Right renal cortex interstitium (tissue), 3 donors: ENCODE measurements around the gene SMPD4. TPM values are rescaled to one million over a fixed set of nuclear protein-coding genes. Genes with fewer than 3 reads are reported as not detected.
A peak's percentile ranks its signal among the peaks of the same experiment; 100 is the strongest.
"Not testable (repeated sequence)": the region's sequence is repeated elsewhere in the genome, so short reads cannot be mapped to it uniquely, and the experiment has no call there.

ENCODE experiments used
- DNase-seq, 3 donors: peaks; one replicate each; pipeline ENCODE4 v3.0.0-alpha.2; 2013; ENCODE audit warnings: low read depth in 3 of 3, low spot score in 2 of 3
- polyA plus RNA-seq, 3 donors: library from polyadenylated mRNA; unstranded; fragments of 120-200 nt; gene quantifications; one replicate each; pipeline ENCODE4 v1.2.1, GENCODE V29; 2013; ENCODE audit not compliant: insufficient read length in 3 of 3

Gene SMPD4
- polyA plus RNA-seq, 3 donors = 47.4 to 60.0 (median 56.1) TPM

GRCh38 chr2:130141645-130142370, 39.6 kb downstream of the SMPD4 start:
- not testable (repeated sequence) for DNase-seq

GRCh38 chr2:130141002-130141401, 40.4 kb downstream of the SMPD4 start:
- not testable (repeated sequence) for DNase-seq

- not testable (repeated sequence) for DNase-seq
These were observed 40.9 kb downstream of the SMPD4 start for GRCh38 chr2:130140516-130140915.

- DNase-seq = not testable (repeated sequence)
These were observed 41.8 kb downstream of the SMPD4 start for GRCh38 chr2:130139331-130140280.

GRCh38 chr2:130138841-130139251, 42.6 kb downstream of the SMPD4 start:
- not testable (repeated sequence) for DNase-seq

- not testable (repeated sequence) for DNase-seq
These were observed 43.1 kb downstream of the SMPD4 start for GRCh38 chr2:130138326-130138725.

GRCh38 chr2:130137118-130137517, 44.3 kb downstream of the SMPD4 start:
- not testable (repeated sequence) for DNase-seq

- not testable (repeated sequence) for DNase-seq
These were observed 44.9 kb downstream of the SMPD4 start for GRCh38 chr2:130136546-130136945.

GRCh38 chr2:130135692-130136541, 45.5 kb downstream of the SMPD4 start:
- no peak for DNase-seq

GRCh38 chr2:130129120-130129829, 52.1 kb downstream of the SMPD4 start, which contains the start of gene POTEF:
POTEF (minus strand) TSS chr2:130129222; CDS start chr2:130120515, 8,707 bp downstream.
- DNase-seq = not testable (repeated sequence)

- DNase-seq = not testable (repeated sequence)
These were observed 52.9 kb downstream of the SMPD4 start for GRCh38 chr2:130128464-130128863.

- DNase-seq = not testable (repeated sequence)
These were observed 53.7 kb downstream of the SMPD4 start for GRCh38 chr2:130127726-130128125.

- DNase-seq = not testable (repeated sequence)
These were observed 60.5 kb downstream of the SMPD4 start for GRCh38 chr2:130120924-130121323.

GRCh38 chr2:130102597-130103363, 78.6 kb downstream of the SMPD4 start:
- DNase-seq = peak in 1 of 3 donors; percentile 7

Other genes with a start within 250 kb of the SMPD4 start
- 1 to 10 TPM in 1 of 3 donors, under 1 TPM in 1, not detected in 1; 0.64 to 1.3 TPM for gene RAB6C, start 201.9 kb downstream of the SMPD4 start, polyA plus RNA-seq
- under 1 TPM; 0.06 to 0.17 (median 0.07) TPM for gene POTEF, start 52.4 kb downstream of the SMPD4 start, polyA plus RNA-seq
- 10 to 100 TPM in 2 of 3 donors, 1 to 10 TPM in 1; 8.6 to 12.4 (median 11.6) TPM for gene CCDC74B, start 36.5 kb downstream of the SMPD4 start, polyA plus RNA-seq
- gene MZT2B, start 660 bp upstream of the SMPD4 start, polyA plus RNA-seq = 10 to 100 TPM; 57.2 to 81.4 (median 70.4) TPM
- under 1 TPM in 1 of 3 donors, not detected in 2; 0.12 TPM for gene TUBA3E, start 16.8 kb upstream of the SMPD4 start, polyA plus RNA-seq
- 10 to 100 TPM; 32.4 to 40.9 (median 36.6) TPM for gene IMP4, start 161.3 kb upstream of the SMPD4 start, polyA plus RNA-seq
- 10 to 100 TPM; 27.7 to 29.3 (median 28.2) TPM for gene PTPN18, start 174.5 kb upstream of the SMPD4 start, polyA plus RNA-seq